ENCODE results near the gene ROM1.

GRCh38 chr11:62610403-62610802 is 2.7 kb upstream of the ROM1 start:
- TF ChIP-seq, protein P1, sequence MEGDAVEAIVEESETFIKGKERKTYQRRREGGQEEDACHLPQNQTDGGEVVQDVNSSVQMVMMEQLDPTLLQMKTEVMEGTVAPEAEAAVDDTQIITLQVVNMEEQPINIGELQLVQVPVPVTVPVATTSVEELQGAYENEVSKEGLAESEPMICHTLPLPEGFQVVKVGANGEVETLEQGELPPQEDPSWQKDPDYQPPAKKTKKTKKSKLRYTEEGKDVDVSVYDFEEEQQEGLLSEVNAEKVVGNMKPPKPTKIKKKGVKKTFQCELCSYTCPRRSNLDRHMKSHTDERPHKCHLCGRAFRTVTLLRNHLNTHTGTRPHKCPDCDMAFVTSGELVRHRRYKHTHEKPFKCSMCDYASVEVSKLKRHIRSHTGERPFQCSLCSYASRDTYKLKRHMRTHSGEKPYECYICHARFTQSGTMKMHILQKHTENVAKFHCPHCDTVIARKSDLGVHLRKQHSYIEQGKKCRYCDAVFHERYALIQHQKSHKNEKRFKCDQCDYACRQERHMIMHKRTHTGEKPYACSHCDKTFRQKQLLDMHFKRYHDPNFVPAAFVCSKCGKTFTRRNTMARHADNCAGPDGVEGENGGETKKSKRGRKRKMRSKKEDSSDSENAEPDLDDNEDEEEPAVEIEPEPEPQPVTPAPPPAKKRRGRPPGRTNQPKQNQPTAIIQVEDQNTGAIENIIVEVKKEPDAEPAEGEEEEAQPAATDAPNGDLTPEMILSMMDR (IDR thresholded peaks at IDR 0.05): no peak
- TF ChIP-seq POLR2A (IDR thresholded peaks at IDR 0.05): no peak
